ENCODE data around the gene LCN15. TPM values are rescaled to one million over a fixed set of nuclear protein-coding genes. Genes with fewer than 3 reads are reported as not detected.
A peak's percentile ranks its signal among the peaks of the same experiment; 100 is the strongest.

Gene LCN15
- total and polyA plus RNA-seq, 2 of the 13 experiments (the other 11 are each of a cell fraction or from before 2014, with no cell fraction given) = 1.3 to 53.7 TPM

DNA sequence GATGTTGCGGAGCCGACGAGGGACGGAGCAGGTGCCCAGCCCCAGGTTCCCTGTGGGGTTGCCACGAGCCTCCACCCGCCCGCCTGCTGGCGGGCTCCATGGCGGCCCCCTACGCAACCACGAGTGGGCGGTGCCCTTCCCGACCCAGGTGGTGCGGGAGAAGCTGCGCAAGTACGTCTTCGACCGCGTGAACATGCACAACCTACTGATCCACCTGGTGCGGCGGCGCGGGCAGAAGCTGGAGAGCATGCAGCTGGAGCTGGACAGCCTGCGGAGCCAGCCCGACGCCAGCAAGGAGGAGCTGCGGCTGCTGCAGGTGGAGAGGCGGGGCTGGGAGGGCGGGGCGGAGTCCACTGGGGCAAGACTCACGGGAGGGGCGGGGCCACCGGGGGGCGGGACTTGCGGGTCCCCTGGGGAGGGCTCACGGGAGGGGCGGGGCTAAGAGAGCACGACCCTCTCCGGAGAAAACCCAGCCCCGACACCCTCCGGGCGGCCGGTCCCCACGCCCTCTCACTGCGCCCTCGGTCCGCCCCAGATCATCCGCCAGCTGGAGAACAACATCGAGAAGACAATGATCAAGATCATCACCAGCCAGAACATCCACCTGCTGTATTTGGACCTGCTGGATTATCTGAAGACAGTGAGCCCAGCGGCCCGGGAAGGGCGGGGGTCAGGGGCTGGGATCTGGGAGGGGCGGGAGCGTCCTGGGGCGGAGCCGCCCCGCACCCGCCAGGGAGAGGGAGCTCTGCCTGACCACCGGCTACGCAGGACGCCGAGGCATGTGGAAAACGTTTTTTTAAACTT is 35.7 kb upstream of the LCN15 start (continued):
- TF ChIP-seq ZNF781 (CRISPR knock-in tag; IDR thresholded peaks at IDR 0.05; ENCODE audit: borderline replicate concordance, not compliant biosample characterization) (peak; percentile 81), HNRNPLL (IDR thresholded peaks at IDR 0.05; ENCODE audit: low read depth, low read length, poor library complexity, severe bottlenecking) (peak; percentile 77), KDM2A (CRISPR knock-in tag; IDR thresholded peaks at IDR 0.05; ENCODE audit: borderline replicate concordance, low read depth) (peak; percentile 62; the same call in 1 of the 2 replicates), JARID2 (CRISPR knock-in tag; IDR thresholded peaks at IDR 0.05; ENCODE audit: insufficient replicate concordance) (no peak), HCFC1 (IDR thresholded peaks at IDR 0.05; ENCODE audit: low read depth, low read length) (no peak), ZMYM4 (CRISPR knock-in tag; IDR thresholded peaks at IDR 0.05) (peak; percentile 4; the same call in 1 of the 2 replicates), ZNF451 (CRISPR knock-in tag; IDR thresholded peaks at IDR 0.05) (no peak; the same call in 1 of the 2 replicates), CBX5 (CRISPR knock-in tag; IDR thresholded peaks at IDR 0.05; ENCODE audit: borderline replicate concordance) (0 out of 2 replicates have a peak, but pooled peaks have one; percentile 14), MED1 (CRISPR knock-in tag; IDR thresholded peaks at IDR 0.05) (peak; percentile 36), SMYD3 (CRISPR knock-in tag; IDR thresholded peaks at IDR 0.05) (no peak), ZNF260 (CRISPR knock-in tag; IDR thresholded peaks at IDR 0.05; ENCODE audit: borderline replicate concordance, low read depth) (no peak), ZMYM3 (CRISPR knock-in tag; IDR thresholded peaks at IDR 0.05) (no peak), ZFP82 (CRISPR knock-in tag; IDR thresholded peaks at IDR 0.05; ENCODE audit: borderline replicate concordance) (no peak), ZNF468 (CRISPR knock-in tag; IDR thresholded peaks at IDR 0.05) (no peak), CREB1 (IDR thresholded peaks at IDR 0.05) (no peak), CREB1 (CRISPR knock-in tag; IDR thresholded peaks at IDR 0.05) (no peak), TGIF2 (CRISPR knock-in tag; IDR thresholded peaks at IDR 0.05) (no peak), ZNF850 (CRISPR knock-in tag; conservative IDR thresholded peaks at IDR 0.05) (no peak), ZFP41 (CRISPR knock-in tag; IDR thresholded peaks at IDR 0.05; ENCODE audit: borderline replicate concordance) (no peak), ZNF678 (CRISPR knock-in tag; IDR thresholded peaks at IDR 0.05) (no peak), FIP1L1 (IDR thresholded peaks at IDR 0.05; ENCODE audit: borderline replicate concordance, insufficient read depth, low read depth, low read length) (no peak), ISL2 (CRISPR knock-in tag; IDR thresholded peaks at IDR 0.05) (0 out of 2 replicates have a peak, but pooled peaks have one; percentile 2)
- TF ChIP-seq, protein P1, sequence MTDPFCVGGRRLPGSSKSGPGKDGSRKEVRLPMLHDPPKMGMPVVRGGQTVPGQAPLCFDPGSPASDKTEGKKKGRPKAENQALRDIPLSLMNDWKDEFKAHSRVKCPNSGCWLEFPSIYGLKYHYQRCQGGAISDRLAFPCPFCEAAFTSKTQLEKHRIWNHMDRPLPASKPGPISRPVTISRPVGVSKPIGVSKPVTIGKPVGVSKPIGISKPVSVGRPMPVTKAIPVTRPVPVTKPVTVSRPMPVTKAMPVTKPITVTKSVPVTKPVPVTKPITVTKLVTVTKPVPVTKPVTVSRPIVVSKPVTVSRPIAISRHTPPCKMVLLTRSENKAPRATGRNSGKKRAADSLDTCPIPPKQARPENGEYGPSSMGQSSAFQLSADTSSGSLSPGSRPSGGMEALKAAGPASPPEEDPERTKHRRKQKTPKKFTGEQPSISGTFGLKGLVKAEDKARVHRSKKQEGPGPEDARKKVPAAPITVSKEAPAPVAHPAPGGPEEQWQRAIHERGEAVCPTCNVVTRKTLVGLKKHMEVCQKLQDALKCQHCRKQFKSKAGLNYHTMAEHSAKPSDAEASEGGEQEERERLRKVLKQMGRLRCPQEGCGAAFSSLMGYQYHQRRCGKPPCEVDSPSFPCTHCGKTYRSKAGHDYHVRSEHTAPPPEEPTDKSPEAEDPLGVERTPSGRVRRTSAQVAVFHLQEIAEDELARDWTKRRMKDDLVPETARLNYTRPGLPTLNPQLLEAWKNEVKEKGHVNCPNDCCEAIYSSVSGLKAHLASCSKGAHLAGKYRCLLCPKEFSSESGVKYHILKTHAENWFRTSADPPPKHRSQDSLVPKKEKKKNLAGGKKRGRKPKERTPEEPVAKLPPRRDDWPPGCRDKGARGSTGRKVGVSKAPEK (CRISPR knock-in tag; IDR thresholded peaks at IDR 0.05; ENCODE audit: borderline replicate concordance) = no peak
- TF ChIP-seq, protein P2, sequence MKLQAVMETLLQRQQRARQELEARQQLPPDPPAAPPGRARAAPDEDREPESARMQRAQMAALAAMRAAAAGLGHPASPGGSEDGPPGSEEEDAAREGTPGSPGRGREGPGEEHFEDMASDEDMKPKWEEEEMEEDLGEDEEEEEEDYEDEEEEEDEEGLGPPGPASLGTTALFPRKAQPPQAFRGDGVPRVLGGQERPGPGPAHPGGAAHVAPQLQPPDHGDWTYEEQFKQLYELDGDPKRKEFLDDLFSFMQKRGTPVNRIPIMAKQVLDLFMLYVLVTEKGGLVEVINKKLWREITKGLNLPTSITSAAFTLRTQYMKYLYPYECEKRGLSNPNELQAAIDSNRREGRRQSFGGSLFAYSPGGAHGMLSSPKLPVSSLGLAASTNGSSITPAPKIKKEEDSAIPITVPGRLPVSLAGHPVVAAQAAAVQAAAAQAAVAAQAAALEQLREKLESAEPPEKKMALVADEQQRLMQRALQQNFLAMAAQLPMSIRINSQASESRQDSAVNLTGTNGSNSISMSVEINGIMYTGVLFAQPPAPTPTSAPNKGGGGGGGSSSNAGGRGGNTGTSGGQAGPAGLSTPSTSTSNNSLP (IDR thresholded peaks at IDR 0.05; ENCODE audit: low read depth, low read length) = no peak
- TF ChIP-seq, protein P3, sequence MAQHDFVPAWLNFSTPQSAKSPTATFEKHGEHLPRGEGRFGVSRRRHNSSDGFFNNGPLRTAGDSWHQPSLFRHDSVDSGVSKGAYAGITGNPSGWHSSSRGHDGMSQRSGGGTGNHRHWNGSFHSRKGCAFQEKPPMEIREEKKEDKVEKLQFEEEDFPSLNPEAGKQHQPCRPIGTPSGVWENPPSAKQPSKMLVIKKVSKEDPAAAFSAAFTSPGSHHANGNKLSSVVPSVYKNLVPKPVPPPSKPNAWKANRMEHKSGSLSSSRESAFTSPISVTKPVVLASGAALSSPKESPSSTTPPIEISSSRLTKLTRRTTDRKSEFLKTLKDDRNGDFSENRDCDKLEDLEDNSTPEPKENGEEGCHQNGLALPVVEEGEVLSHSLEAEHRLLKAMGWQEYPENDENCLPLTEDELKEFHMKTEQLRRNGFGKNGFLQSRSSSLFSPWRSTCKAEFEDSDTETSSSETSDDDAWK (CRISPR knock-in tag; IDR thresholded peaks at IDR 0.05) = no peak
